AG04450 (cell line): ENCODE results near the gene KLC3. TPM values are rescaled to one million over a fixed set of nuclear protein-coding genes. Genes with fewer than 3 reads are reported as not detected.

Source experiments
- CTCF ChIA-PET: fragments of 300-600, 350-600 bp; formaldehyde crosslinking; extraction: SDS; loops from one replicate; lab custom pipeline; 2022; ENCODE audit warnings: antibody characterized with exemption, inconsistent platforms; lab: Charles Lee
- POLR2A ChIA-PET: fragments of 350-600 bp; formaldehyde crosslinking; extraction: SDS; loops from one replicate; lab custom pipeline; 2021; ENCODE audit warnings: antibody characterized with exemption, inconsistent platforms; lab: Yijun Ruan, JAX
- DNase-seq: peaks from one replicate; pipeline ENCODE4 v3.0.0-alpha.2; 2011; ENCODE audit warnings: low read depth, low spot score
- H3K27ac ChIP-seq: one replicate; pipeline ENCODE4 v1.5.1; 2012; ENCODE audit warnings: low read depth, low read length, control low read depth
- H3K27me3 ChIP-seq: one replicate; pipeline ENCODE4 v1.6.0; 2012; ENCODE audit warnings: low read length; ENCODE audit not compliant: control insufficient read depth, insufficient read depth
- H3K4me3 ChIP-seq: 2 replicates; pipeline ENCODE4 v1.5.1; 2011; ENCODE audit warnings: mild to moderate bottlenecking, low read depth, low read length, control low read depth
- H3K9me3 ChIP-seq: 2 replicates; pipeline ENCODE4 v1.5.1; 2012; ENCODE audit warnings: low read length; ENCODE audit not compliant: control insufficient read depth, insufficient read depth
- CTCF ChIP-seq: IDR thresholded peaks from 2 replicates; pipeline ENCODE4 v1.5.1; 2011; ENCODE audit warnings: low read depth, low read length, control low read depth, inconsistent platforms
- polyA plus RNA-seq: library from polyadenylated mRNA; depleted of rRNA; stranded (reverse); fragments of >200 nt; gene quantifications from 2 replicates; pipeline ENCODE4 v1.2.3, GENCODE V29; 2011; rRNA removed

The KLC3 gene
- polyA plus RNA-seq, 1 experiment, result not detected

GRCh38 chr19:45395821-45396617 lies 55.5 kb downstream of the KLC3 start:
- TF ChIP-seq CTCF, result no peak
- Histone ChIP-seq H3K9me3 (no peaks in the 10 kb centered on the region; the same call in 1 of the 2 replicates), H3K27ac (no peak overlapping the region), H3K27me3 (no peaks in the 10 kb centered on the region), H3K4me3 (no peak overlapping the region)
- ChIA-PET CTCF (no interaction called here), POLR2A (no interaction called here)
- no peak for DNase-seq

- TF ChIP-seq CTCF, result no peak
- CTCF ChIA-PET, result no interaction called here
- POLR2A ChIA-PET, result interaction anchor here (0.6 to 1.5 kb wide), 2 partner anchors 56 to 69 kb away, joined by 3 to 4 read pairs; no protein-coding TSS in a partner anchor
Observed at GRCh38 chr19:45400192-45400591, 59.6 kb downstream of the KLC3 start.

More at GRCh38 chr19:45400192-45400591, 59.6 kb downstream of the KLC3 start:
- H3K4me3 ChIP-seq, result no peak overlapping the region
- no peak for DNase-seq
- no peaks in the 10 kb centered on the region; the same call in 1 of the 2 replicates for H3K9me3 ChIP-seq
- H3K27ac ChIP-seq, result no peak overlapping the region
- H3K27me3 ChIP-seq, result no peaks in the 10 kb centered on the region

Other genes starting within 250 kb of the KLC3 start
- 8.6 and 11.2 TPM in 2 replicates for gene PPP1R37, start 247.6 kb upstream of the KLC3 start, polyA plus RNA-seq
- gene NKPD1, start 179.8 kb upstream of the KLC3 start, polyA plus RNA-seq, result 0.04 TPM in 2 replicates
- gene TRAPPC6A, start 162.5 kb upstream of the KLC3 start, polyA plus RNA-seq, result 5.8 and 9.4 TPM in 2 replicates
- gene BLOC1S3, start 162.0 kb upstream of the KLC3 start, polyA plus RNA-seq, result 7.0 and 8.2 TPM in 2 replicates
- not detected in 2 replicates for gene EXOC3L2, start 95.3 kb upstream of the KLC3 start, polyA plus RNA-seq
- gene MARK4, start 89.5 kb upstream of the KLC3 start, polyA plus RNA-seq, result 12.6 and 18.9 TPM in 2 replicates
- gene CKM, start 17.9 kb upstream of the KLC3 start, polyA plus RNA-seq, result not detected in 2 replicates
- 51.4 and 69.4 TPM in 2 replicates for gene ERCC2, start 29.8 kb downstream of the KLC3 start, polyA plus RNA-seq
- 2.4 and 5.1 TPM in 2 replicates for gene PPP1R13L, start 64.3 kb downstream of the KLC3 start, polyA plus RNA-seq
- 3.0 and 3.2 TPM in 2 replicates for gene POLR1G, start 65.9 kb downstream of the KLC3 start, polyA plus RNA-seq
- 75.8 and 113 TPM in 2 replicates for gene ERCC1, start 83.2 kb downstream of the KLC3 start, polyA plus RNA-seq
- 1.3 and 1.7 TPM in 2 replicates for gene FOSB, start 127.2 kb downstream of the KLC3 start, polyA plus RNA-seq
- 13.6 and 15.5 TPM in 2 replicates for gene RTN2, start 156.3 kb downstream of the KLC3 start, polyA plus RNA-seq
- gene PPM1N, start 157.7 kb downstream of the KLC3 start, polyA plus RNA-seq, result 1.5 and 1.8 TPM in 2 replicates
- 49.6 and 60.8 TPM in 2 replicates for gene VASP, start 166.7 kb downstream of the KLC3 start, polyA plus RNA-seq
- gene OPA3, start 244.1 kb downstream of the KLC3 start, polyA plus RNA-seq, result 12.2 and 13.3 TPM in 2 replicates